Measurements from ENCODE around the gene NCOA7.

NCOA7 gene

GRCh38 chr6:125826695-125827463 is 36.1 kb downstream of the NCOA7 start:
- no peak for DNase-seq (ENCODE audit: low read depth)
- no peak for TF ChIP-seq CTCF (IDR thresholded peaks at IDR 0.05; ENCODE audit: low read depth, low read length, missing control alignments)
- H3K4me3 ChIP-seq (ENCODE audit: low read depth, low read length), result no peak overlapping the region
- in situ Hi-C loops (cut with HindIII; ENCODE audit: low sequenced_read_pairs), result no loop called here

GRCh38 chr6:125827788-125828320 is 37.1 kb downstream of the NCOA7 start:
- H3K4me3 ChIP-seq (ENCODE audit: low read depth, low read length), result no peak overlapping the region
- TF ChIP-seq CTCF (IDR thresholded peaks at IDR 0.05; ENCODE audit: low read depth, low read length, missing control alignments), result no peak
- in situ Hi-C loops (cut with HindIII; ENCODE audit: low sequenced_read_pairs), result no loop called here
- DNase-seq (ENCODE audit: low read depth), result no peak

- DNase-seq (ENCODE audit: low read depth), result no peak
- in situ Hi-C loops (cut with HindIII; ENCODE audit: low sequenced_read_pairs), result no loop called here
- no peak for TF ChIP-seq CTCF (IDR thresholded peaks at IDR 0.05; ENCODE audit: low read depth, low read length, missing control alignments)
- no peak overlapping the region for H3K4me3 ChIP-seq (ENCODE audit: low read depth, low read length)
These were observed 37.8 kb downstream of the NCOA7 start for GRCh38 chr6:125828476-125829039.

GRCh38 chr6:125829433-125829832 is 38.7 kb downstream of the NCOA7 start:
- no peak overlapping the region for H3K4me3 ChIP-seq (ENCODE audit: low read depth, low read length)
- TF ChIP-seq CTCF (IDR thresholded peaks at IDR 0.05; ENCODE audit: low read depth, low read length, missing control alignments), result no peak
- DNase-seq (ENCODE audit: low read depth), result no peak
- in situ Hi-C loops (cut with HindIII; ENCODE audit: low sequenced_read_pairs), result no loop called here

GRCh38 chr6:125831659-125832058 is 40.9 kb downstream of the NCOA7 start:
- in situ Hi-C loops (cut with HindIII; ENCODE audit: low sequenced_read_pairs), result no loop called here
- no peak for DNase-seq (ENCODE audit: low read depth)
- no peak for TF ChIP-seq CTCF (IDR thresholded peaks at IDR 0.05; ENCODE audit: low read depth, low read length, missing control alignments)
- H3K4me3 ChIP-seq (ENCODE audit: low read depth, low read length), result no peak overlapping the region

- no peak for TF ChIP-seq CTCF (IDR thresholded peaks at IDR 0.05; ENCODE audit: low read depth, low read length, missing control alignments)
- H3K4me3 ChIP-seq (ENCODE audit: low read depth, low read length), result no peak overlapping the region
- in situ Hi-C loops (cut with HindIII; ENCODE audit: low sequenced_read_pairs), result no loop called here
- no peak for DNase-seq (ENCODE audit: low read depth)
These were observed 41.8 kb downstream of the NCOA7 start for GRCh38 chr6:125832391-125833117.
